Osteoblast (primary cell): ENCODE data around the gene VWA2. TPM values are rescaled to one million over a fixed set of nuclear protein-coding genes. Genes with fewer than 3 reads are reported as not detected.

Experiments
- DNase-seq: peaks from one replicate; pipeline ENCODE4 v3.0.0; 2011; ENCODE audit warnings: low spot score, mixed read lengths; ENCODE audit not compliant: insufficient read length; ENCODE audit errors: missing footprints
- H2AFZ ChIP-seq: 2 replicates; pipeline ENCODE4 v1.6.0; 2011; ENCODE audit warnings: mild to moderate bottlenecking, low read length
- H3K27ac ChIP-seq: 2 replicates; pipeline ENCODE4 v1.5.1; 2011; ENCODE audit warnings: mild to moderate bottlenecking, low read depth, low read length, moderate library complexity
- H3K27me3 ChIP-seq: 2 replicates; pipeline ENCODE4 v1.6.0; 2012; ENCODE audit warnings: mild to moderate bottlenecking, control low read depth, inconsistent platforms, low read length, moderate library complexity; ENCODE audit not compliant: insufficient read depth
- H3K36me3 ChIP-seq: 2 replicates; pipeline ENCODE4 v1.5.1; 2011; ENCODE audit warnings: mild to moderate bottlenecking, low read length, control low read depth, moderate library complexity; ENCODE audit not compliant: insufficient read depth
- H3K4me1 ChIP-seq: 2 replicates; pipeline ENCODE4 v1.5.1; 2011; ENCODE audit warnings: mild to moderate bottlenecking, low read length, control low read depth, moderate library complexity; ENCODE audit not compliant: insufficient read depth
- H3K4me2 ChIP-seq: 2 replicates; pipeline ENCODE4 v1.6.0; 2011; ENCODE audit warnings: mild to moderate bottlenecking, low read length; ENCODE audit not compliant: insufficient read depth
- H3K4me3 ChIP-seq: fragments of 200-600 bp; sonication (generic); 3 replicates; pipeline ENCODE4 v1.5.1; 2012; ENCODE audit warnings: mild to moderate bottlenecking, low read length, inconsistent platforms; ENCODE audit not compliant: insufficient read depth
- H3K79me2 ChIP-seq: 2 replicates; pipeline ENCODE4 v1.6.0; 2012; ENCODE audit warnings: mild to moderate bottlenecking, low read length, control low read depth, inconsistent platforms; ENCODE audit not compliant: insufficient read depth
- H3K9me3 ChIP-seq: 2 replicates; pipeline ENCODE4 v1.5.1; 2011; ENCODE audit warnings: low read depth, low read length, control low read depth
- H4K20me1 ChIP-seq: 2 replicates; pipeline ENCODE4 v1.6.0; 2012; ENCODE audit warnings: mild to moderate bottlenecking, low read length, control low read depth; ENCODE audit not compliant: insufficient read depth
- total RNA-seq: library from RNA; depleted of rRNA; stranded (reverse); fragments of >200 nt; gene quantifications from 2 replicates; pipeline ENCODE4 v1.2.3, GENCODE V29; 2012
- TF ChIP-seq, protein P1 (sequence below): IDR thresholded peaks from 2 replicates; pipeline ENCODE4 v1.5.1; 2011; ENCODE audit warnings: mild to moderate bottlenecking, low read depth, low read length, moderate library complexity; ENCODE audit errors: extremely low read depth

VWA2 gene
- total RNA-seq, 1 donor, result under 0.01 TPM

DNA sequence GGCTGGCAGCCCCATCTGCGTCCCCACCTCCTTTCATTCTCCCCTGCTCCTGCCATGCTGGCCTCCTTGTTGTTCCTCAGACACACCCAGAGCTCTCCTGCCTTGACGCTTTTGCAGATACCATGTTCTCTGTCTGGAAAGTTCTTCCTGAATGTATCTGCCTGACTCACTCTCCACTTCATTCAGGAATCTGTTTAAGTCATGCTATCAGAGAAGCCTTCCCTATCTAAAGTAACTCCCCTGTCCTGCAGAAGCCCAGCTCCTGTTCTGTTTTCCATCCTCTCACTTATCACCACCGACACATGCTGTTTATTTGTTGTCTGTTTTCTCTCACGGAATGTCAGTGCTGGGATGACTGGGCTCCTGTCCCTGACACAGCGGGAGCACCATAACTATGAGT is 83.3 kb downstream of the VWA2 start:
- H3K36me3 ChIP-seq, result no peaks in the 10 kb centered on the region
- DNase-seq, result peak; percentile 48
- H3K27me3 ChIP-seq, result peaks cover 2% of the 10 kb centered on the region
- no peaks in the 10 kb centered on the region for H3K4me1 ChIP-seq
- H3K9me3 ChIP-seq, result no peaks in the 10 kb centered on the region
- no peak overlapping the region for H3K4me2 ChIP-seq
- no peak overlapping the region for H3K27ac ChIP-seq
- H3K79me2 ChIP-seq, result no peaks in the 10 kb centered on the region
- no peak overlapping the region for H2AFZ ChIP-seq
- no peaks in the 10 kb centered on the region for H4K20me1 ChIP-seq
- H3K4me3 ChIP-seq, result no peak overlapping the region
- TF ChIP-seq, protein P1, sequence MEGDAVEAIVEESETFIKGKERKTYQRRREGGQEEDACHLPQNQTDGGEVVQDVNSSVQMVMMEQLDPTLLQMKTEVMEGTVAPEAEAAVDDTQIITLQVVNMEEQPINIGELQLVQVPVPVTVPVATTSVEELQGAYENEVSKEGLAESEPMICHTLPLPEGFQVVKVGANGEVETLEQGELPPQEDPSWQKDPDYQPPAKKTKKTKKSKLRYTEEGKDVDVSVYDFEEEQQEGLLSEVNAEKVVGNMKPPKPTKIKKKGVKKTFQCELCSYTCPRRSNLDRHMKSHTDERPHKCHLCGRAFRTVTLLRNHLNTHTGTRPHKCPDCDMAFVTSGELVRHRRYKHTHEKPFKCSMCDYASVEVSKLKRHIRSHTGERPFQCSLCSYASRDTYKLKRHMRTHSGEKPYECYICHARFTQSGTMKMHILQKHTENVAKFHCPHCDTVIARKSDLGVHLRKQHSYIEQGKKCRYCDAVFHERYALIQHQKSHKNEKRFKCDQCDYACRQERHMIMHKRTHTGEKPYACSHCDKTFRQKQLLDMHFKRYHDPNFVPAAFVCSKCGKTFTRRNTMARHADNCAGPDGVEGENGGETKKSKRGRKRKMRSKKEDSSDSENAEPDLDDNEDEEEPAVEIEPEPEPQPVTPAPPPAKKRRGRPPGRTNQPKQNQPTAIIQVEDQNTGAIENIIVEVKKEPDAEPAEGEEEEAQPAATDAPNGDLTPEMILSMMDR, result no peak

DNA sequence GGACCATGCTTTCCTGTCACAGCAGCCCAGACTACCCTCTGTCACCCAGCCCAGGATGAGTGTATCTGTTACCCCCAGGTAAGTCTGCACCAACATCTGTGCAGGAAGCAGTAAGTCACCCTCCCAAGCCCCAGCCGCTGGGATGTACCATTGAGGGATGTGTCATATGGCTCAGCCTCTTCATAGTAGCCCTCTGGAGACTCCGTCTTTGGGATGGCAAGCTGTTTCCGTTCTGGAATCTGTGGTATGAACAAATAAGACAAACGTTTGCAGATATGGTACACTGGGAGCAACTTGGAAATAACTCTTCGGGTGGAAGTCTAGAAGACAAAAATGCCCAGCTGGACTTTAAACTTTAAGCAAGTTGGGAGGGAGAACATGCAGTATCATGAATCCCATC is 84.0 kb downstream of the VWA2 start:
- H3K9me3 ChIP-seq, result no peaks in the 10 kb centered on the region
- TF ChIP-seq, protein P1, result no peak
- H2AFZ ChIP-seq, result no peak overlapping the region
- no peak overlapping the region for H3K4me3 ChIP-seq
- H4K20me1 ChIP-seq, result no peaks in the 10 kb centered on the region
- H3K36me3 ChIP-seq, result no peaks in the 10 kb centered on the region
- DNase-seq, result no peak
- H3K27me3 ChIP-seq, result peaks cover 2% of the 10 kb centered on the region
- H3K27ac ChIP-seq, result no peak overlapping the region
- no peaks in the 10 kb centered on the region for H3K4me1 ChIP-seq
- no peak overlapping the region for H3K4me2 ChIP-seq
- no peaks in the 10 kb centered on the region for H3K79me2 ChIP-seq

DNA sequence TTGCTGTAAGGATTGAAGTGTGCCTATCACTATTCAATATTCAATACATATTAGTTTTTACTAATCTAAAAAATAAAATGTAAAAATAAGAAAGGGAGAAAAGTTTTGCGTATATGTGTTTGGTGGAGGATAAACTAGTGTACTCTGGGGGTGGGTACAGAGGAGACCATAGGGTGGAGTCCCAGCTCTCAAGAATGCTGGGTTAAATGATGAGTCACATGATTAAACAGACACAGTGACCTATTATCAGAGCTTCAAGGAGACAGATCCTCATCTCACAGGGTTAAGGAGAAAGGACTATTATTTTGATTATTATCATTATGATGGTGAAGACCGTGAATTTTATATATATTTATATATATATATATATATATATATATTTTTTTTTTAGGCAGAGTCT is 87.7 kb downstream of the VWA2 start:
- Histone ChIP-seq H3K36me3 (no peaks in the 10 kb centered on the region), H3K4me3 (no peak overlapping the region), H2AFZ (no peak overlapping the region), H3K27me3 (no peaks in the 10 kb centered on the region), H4K20me1 (no peaks in the 10 kb centered on the region), H3K9me3 (no peaks in the 10 kb centered on the region), H3K79me2 (no peaks in the 10 kb centered on the region), H3K27ac (no peak overlapping the region), H3K4me2 (no peak overlapping the region), H3K4me1 (no peaks in the 10 kb centered on the region)
- TF ChIP-seq, protein P1, result no peak
- peak; percentile 49 for DNase-seq

DNA sequence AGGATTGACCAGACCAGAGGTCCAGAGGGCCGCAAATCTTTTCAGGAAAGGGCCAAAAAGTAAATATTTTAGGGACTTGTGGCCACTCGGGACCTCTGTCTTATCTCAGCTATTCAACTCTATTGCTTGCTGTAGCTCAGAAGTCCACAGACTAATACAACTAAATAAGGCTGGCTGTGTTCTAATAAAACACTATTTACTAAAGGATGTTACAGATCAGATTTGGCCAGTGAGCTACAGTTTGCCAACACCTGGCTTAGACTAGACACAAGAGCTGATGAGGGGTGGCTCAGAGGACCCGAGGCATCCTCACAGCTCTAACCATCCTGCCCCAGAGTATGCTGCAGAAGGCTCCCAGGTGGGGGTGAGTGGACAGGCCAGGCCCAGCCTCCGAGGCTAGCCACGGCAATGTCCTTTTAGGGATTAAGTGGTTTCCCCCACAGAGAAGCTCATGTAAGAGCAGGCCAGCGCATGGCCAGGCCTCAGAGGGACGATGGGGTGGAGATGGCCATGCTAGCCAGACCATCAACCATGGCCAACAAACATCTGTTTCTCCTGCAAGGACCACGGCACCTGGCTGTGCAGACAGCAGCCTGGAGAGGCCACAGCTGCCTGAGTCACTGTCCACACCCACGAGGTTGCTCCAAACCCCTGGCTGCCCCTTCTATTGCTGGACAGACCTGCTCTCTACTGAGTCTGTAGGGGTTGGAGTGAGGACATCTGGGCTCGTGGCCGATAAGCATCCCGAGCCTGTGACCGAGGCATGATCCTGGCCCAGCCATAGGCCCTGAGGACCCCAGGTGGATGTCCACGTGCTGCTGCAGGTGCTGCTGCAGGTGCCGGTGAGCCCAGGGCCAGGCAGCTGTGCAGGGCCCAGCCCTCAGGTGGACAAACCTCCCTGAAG is 88.7 kb downstream of the VWA2 start:
- Histone ChIP-seq H3K36me3 (no peaks in the 10 kb centered on the region), H3K4me1 (no peaks in the 10 kb centered on the region), H3K4me3 (no peak overlapping the region), H3K27ac (no peak overlapping the region), H3K79me2 (no peaks in the 10 kb centered on the region), H3K9me3 (no peaks in the 10 kb centered on the region), H2AFZ (no peak overlapping the region), H3K27me3 (no peaks in the 10 kb centered on the region), H4K20me1 (no peaks in the 10 kb centered on the region), H3K4me2 (no peak overlapping the region)
- TF ChIP-seq, protein P1, result no peak
- DNase-seq, result peak; percentile 41
